Endothelial cell (in vitro differentiated cells): ENCODE data around the gene MMRN2. TPM values are rescaled to one million over a fixed set of nuclear protein-coding genes. Genes with fewer than 3 reads are reported as not detected.

Experiments used
- DNase-seq: peaks from one replicate; pipeline ENCODE4 v3.0.0; 2021; ENCODE audit warnings: low spot score
- H3K27ac Mint-ChIP-seq: one replicate; pipeline ENCODE4 v1.8.0; 2021; ENCODE audit warnings: mixed read lengths, inconsistent platforms; ENCODE audit not compliant: unreplicated experiment
- H3K27me3 Mint-ChIP-seq: one replicate; pipeline ENCODE4 v1.8.0; 2021; ENCODE audit warnings: mild to moderate bottlenecking, moderate library complexity, mixed read lengths, inconsistent platforms; ENCODE audit not compliant: unreplicated experiment
- H3K36me3 Mint-ChIP-seq: one replicate; pipeline ENCODE4 v1.8.0; 2021; ENCODE audit warnings: mild to moderate bottlenecking, low read depth, mixed read lengths, inconsistent platforms; ENCODE audit not compliant: unreplicated experiment
- H3K4me1 Mint-ChIP-seq: one replicate; pipeline ENCODE4 v1.8.0; 2021; ENCODE audit warnings: mild to moderate bottlenecking, mixed read lengths, inconsistent platforms; ENCODE audit not compliant: unreplicated experiment
- H3K4me3 Mint-ChIP-seq: one replicate; pipeline ENCODE4 v1.8.0; 2021; ENCODE audit warnings: mild to moderate bottlenecking, mixed read lengths, inconsistent platforms; ENCODE audit not compliant: unreplicated experiment
- H3K9me3 Mint-ChIP-seq: one replicate; pipeline ENCODE4 v1.8.0; 2021; ENCODE audit warnings: mixed read lengths, inconsistent platforms; ENCODE audit not compliant: unreplicated experiment
- CTCF ChIP-seq: fragments of 200-600 bp; sonication (generic); IDR thresholded peaks from one replicate; pipeline ENCODE4 v1.5.0; 2021; ENCODE audit warnings: antibody characterized with exemption; ENCODE audit not compliant: unreplicated experiment
- total RNA-seq: library from RNA; stranded (reverse); fragmentation: NEBNext Ultra II Directional; extraction: Animal tissue kit (Norgen Biotek cat#: 25700); gene quantifications from one replicate; pipeline ENCODE4 v1.2.1, GENCODE V29; 2021; ENCODE audit not compliant: unreplicated experiment

MMRN2 gene
- total RNA-seq, 1 donor from 2014 or later = 563 TPM

DNA sequence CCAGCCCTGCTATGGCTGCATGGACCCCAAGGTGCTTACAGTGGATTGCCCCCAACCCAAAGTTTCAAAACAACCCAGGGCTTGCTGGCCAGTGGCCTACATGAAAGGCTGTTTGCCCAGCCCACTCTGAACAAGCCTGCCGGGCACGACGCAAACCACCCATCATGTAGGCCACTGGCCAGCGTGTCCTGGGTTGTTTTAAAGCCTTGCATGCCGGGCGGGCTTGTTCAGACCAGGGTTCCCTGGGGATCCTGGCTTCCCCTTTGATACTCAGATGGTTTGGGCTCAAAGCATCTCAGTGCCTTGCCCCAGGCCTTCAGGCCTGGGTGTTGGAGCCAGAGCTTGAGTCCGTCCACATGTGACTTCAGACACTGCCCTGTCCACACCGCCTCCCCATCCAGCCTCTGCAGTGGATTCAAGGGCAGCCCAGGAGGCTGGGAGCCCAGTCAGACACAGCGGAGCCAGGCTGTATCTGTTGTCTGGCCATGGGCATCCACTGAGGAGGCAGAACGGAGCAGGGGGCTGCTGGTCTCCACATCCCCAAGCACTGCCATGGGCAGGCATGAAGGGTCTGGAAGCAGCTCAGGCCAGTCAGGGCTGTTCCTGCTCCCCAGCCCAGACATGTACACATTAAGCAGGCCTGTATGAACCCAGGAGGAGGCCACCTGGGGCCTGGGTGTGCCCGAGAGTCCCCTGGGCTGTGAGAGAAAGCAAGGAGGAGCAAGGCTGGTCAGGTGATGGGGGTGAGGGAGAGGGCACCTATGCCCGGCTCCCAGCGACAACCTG lies 6.8 kb upstream of the MMRN2 start:
- H3K4me3 Mint-ChIP-seq = no peak overlapping the region
- peaks cover 33% of the 10 kb centered on the region for H3K4me1 Mint-ChIP-seq
- no peak overlapping the region for H3K27ac Mint-ChIP-seq
- peaks cover 10% of the 10 kb centered on the region for H3K27me3 Mint-ChIP-seq
- no peaks in the 10 kb centered on the region for H3K9me3 Mint-ChIP-seq
- peaks cover 4% of the 10 kb centered on the region for H3K36me3 Mint-ChIP-seq
- TF ChIP-seq CTCF = no peak
- no peak for DNase-seq

DNA sequence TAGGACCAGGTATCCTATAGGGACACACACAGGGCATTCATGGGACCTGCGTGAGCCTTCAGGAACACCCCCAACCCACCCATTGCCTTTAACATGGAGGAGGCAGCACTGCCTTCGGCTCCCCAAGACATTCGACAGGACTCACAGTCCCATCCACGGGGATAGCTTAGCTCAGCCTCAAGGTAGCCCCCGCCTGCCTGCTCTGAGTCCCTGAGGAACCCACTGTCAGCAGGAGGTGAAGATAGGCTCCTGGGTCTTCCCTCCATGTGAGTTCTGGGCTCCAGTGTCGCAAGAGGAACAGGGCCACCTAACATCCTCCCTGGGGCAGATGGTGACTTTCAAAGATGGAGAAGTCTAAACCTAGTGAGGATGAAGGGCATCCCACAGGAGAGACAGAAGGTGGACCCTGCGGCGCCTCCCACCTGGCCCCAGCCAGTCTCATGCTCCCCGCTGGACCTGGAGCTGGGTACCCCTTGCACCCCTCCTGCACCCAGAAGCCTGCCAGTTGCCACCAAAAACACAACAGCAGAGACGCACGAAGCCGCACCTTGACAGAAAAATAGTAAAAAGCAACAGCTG lies 6.0 kb upstream of the MMRN2 start:
- peaks cover 40% of the 10 kb centered on the region for H3K4me1 Mint-ChIP-seq
- H3K4me3 Mint-ChIP-seq = no peak overlapping the region
- H3K27ac Mint-ChIP-seq = no peak overlapping the region
- H3K9me3 Mint-ChIP-seq = no peaks in the 10 kb centered on the region
- H3K27me3 Mint-ChIP-seq = peaks cover 10% of the 10 kb centered on the region
- TF ChIP-seq CTCF = no peak
- no peak for DNase-seq
- peaks cover 4% of the 10 kb centered on the region for H3K36me3 Mint-ChIP-seq

GRCh38 chr10:86962981-86963310 lies 5.5 kb upstream of the MMRN2 start:
- no peak overlapping the region for H3K27ac Mint-ChIP-seq
- no peaks in the 10 kb centered on the region for H3K9me3 Mint-ChIP-seq
- no peak for DNase-seq
- H3K36me3 Mint-ChIP-seq = peaks cover 4% of the 10 kb centered on the region
- peaks cover 10% of the 10 kb centered on the region for H3K27me3 Mint-ChIP-seq
- no peak overlapping the region for H3K4me3 Mint-ChIP-seq
- peaks cover 41% of the 10 kb centered on the region for H3K4me1 Mint-ChIP-seq
- TF ChIP-seq CTCF = no peak

DNA sequence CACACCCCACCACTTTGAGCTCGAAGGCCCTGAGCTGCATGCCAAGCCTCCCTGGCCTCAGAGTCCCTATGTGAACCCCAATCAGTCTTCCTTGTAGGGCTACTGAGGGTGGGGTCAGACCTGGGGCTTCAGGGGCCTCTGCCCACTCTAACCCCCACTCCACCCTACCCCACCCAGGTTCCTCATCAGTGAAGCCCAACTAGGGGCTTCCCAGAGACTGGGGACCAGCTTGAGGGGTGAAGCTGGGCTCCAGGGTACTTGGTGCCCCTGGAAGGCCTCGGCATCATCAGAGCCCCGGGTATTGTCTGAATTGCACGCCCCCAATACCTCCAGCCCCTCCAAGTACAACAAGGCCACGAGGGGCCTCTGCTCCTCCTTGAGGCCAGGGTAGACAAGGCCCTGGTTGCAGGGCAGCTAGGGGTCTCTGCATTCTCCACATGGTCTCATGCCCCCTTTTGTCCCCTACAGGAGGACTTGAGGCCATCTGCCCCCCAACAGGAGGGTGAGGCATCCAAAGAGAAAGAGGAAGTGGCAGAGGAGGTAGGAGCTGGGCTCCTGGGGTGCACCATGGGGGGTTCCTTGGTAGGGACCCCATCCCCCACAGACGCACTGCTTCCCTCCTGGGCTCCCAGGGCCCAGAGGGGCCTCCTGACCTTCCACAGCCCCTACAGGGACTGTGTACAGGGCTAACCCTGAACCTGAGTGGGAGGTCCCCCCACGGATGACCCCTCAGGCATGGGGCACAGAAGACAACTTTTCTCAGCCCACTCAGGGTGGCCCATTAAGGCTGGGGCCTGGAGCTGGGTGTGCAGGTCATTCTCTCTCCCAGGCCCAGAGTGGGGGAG lies 4.9 kb upstream of the MMRN2 start:
- peaks cover 11% of the 10 kb centered on the region for H3K27me3 Mint-ChIP-seq
- no peak overlapping the region for H3K27ac Mint-ChIP-seq
- H3K9me3 Mint-ChIP-seq = no peaks in the 10 kb centered on the region
- H3K4me1 Mint-ChIP-seq = peaks cover 40% of the 10 kb centered on the region
- H3K36me3 Mint-ChIP-seq = peaks cover 4% of the 10 kb centered on the region
- DNase-seq = no peak
- TF ChIP-seq CTCF = no peak
- H3K4me3 Mint-ChIP-seq = no peak overlapping the region
